DOHH2 (cell line): ENCODE results near the gene HNRNPK.

Source experiments
- H3F3A ChIP-seq: fragments of 200-600 bp; sonication (generic), shearing (Covaris generic); 2 replicates; pipeline ENCODE4 v1.6.0; 2016; ENCODE audit warnings: antibody characterized with exemption, mild to moderate bottlenecking; ENCODE audit not compliant: control insufficient read depth, insufficient read depth
- H3K27ac ChIP-seq: fragments of 200-600 bp; sonication (generic); 2 replicates; pipeline ENCODE4 v1.5.1; 2014; ENCODE audit warnings: low read depth, mild to moderate bottlenecking, low read length, moderate library complexity
- H3K27me3 ChIP-seq: fragments of 200-600 bp; sonication (generic); 2 replicates; pipeline ENCODE4 v1.6.1; 2014; ENCODE audit warnings: mild to moderate bottlenecking, low read length, mixed read lengths; ENCODE audit not compliant: control insufficient read depth
- H3K36me3 ChIP-seq: fragments of 200-600 bp; sonication (generic); 2 replicates; pipeline ENCODE4 v1.6.1; 2014; ENCODE audit warnings: mild to moderate bottlenecking, low read length, moderate library complexity, mixed read lengths; ENCODE audit not compliant: control insufficient read depth
- H3K4me1 ChIP-seq: fragments of 200-600 bp; sonication (generic); 2 replicates; pipeline ENCODE4 v1.6.1; 2014; ENCODE audit warnings: mild to moderate bottlenecking, low read length, mixed read lengths; ENCODE audit not compliant: control insufficient read depth
- H3K4me2 ChIP-seq: fragments of 200-600 bp; sonication (generic); 2 replicates; pipeline ENCODE4 v1.6.0; 2014; ENCODE audit warnings: mild to moderate bottlenecking, low read length, moderate library complexity
- H3K4me3 ChIP-seq: fragments of 200-600 bp; sonication (generic); 2 replicates; pipeline ENCODE4 v1.5.1; 2014; ENCODE audit warnings: mild to moderate bottlenecking, low read length, mixed read lengths
- H3K79me2 ChIP-seq: fragments of 200-600 bp; sonication (generic); 2 replicates; pipeline ENCODE4 v1.6.1; 2014; ENCODE audit warnings: mild to moderate bottlenecking, low read length, mixed read lengths; ENCODE audit not compliant: control insufficient read depth
- H3K9me2 ChIP-seq: fragments of 200-600 bp; sonication (generic); replicated peaks from 2 replicates; pipeline ENCODE4 v1.6.1; 2014; ENCODE audit warnings: mild to moderate bottlenecking, low read length, mixed read lengths; ENCODE audit not compliant: control insufficient read depth
- H3K9me3 ChIP-seq: fragments of 200-600 bp; sonication (generic); 2 replicates; pipeline ENCODE4 v1.6.1; 2014; ENCODE audit warnings: antibody characterized with exemption, low read length, mixed read lengths; ENCODE audit not compliant: control insufficient read depth, insufficient read depth
- H4K20me1 ChIP-seq: fragments of 200-600 bp; sonication (generic); 2 replicates; pipeline ENCODE4 v1.6.0; 2014; ENCODE audit warnings: low read depth, mild to moderate bottlenecking, antibody characterized with exemption, low read length, moderate library complexity; ENCODE audit not compliant: control insufficient read depth, insufficient read depth
- CTCF ChIP-seq: fragments of 200-600 bp; sonication (generic); IDR thresholded peaks from one replicate; pipeline ENCODE4 v1.5.1; 2014; ENCODE audit warnings: antibody characterized with exemption, mild to moderate bottlenecking, low read depth, low read length; ENCODE audit not compliant: poor library complexity, severe bottlenecking
- EZH2phosphoT487 ChIP-seq: fragments of 200-600 bp; sonication (generic); IDR thresholded peaks from 2 replicates; pipeline ENCODE4 v1.6.1; 2017; ENCODE audit warnings: borderline replicate concordance, mild to moderate bottlenecking, antibody characterized with exemption, low read length, moderate library complexity, mixed read lengths

The HNRNPK gene

GRCh38 chr9:83988411-83988810 lies 8.4 kb upstream of the HNRNPK start:
- H3K4me1 ChIP-seq: peaks cover 49% of the 10 kb centered on the region
- H3K27me3 ChIP-seq: no peaks in the 10 kb centered on the region
- no peaks in the 10 kb centered on the region for H3K9me2 ChIP-seq
- H3K79me2 ChIP-seq: peaks cover 97% of the 10 kb centered on the region
- H3K9me3 ChIP-seq: no peaks in the 10 kb centered on the region
- no peak overlapping the region for H3K4me2 ChIP-seq
- H4K20me1 ChIP-seq: peaks cover 26% of the 10 kb centered on the region
- H3K36me3 ChIP-seq: peaks cover 61% of the 10 kb centered on the region
- H3K27ac ChIP-seq: no peak overlapping the region
- no peak overlapping the region for H3K4me3 ChIP-seq
- peaks cover 13% of the 10 kb centered on the region; the same call in 1 of the 2 replicates for H3F3A ChIP-seq
- no peak for TF ChIP-seq CTCF
- no peak for TF ChIP-seq EZH2phosphoT487

DNA sequence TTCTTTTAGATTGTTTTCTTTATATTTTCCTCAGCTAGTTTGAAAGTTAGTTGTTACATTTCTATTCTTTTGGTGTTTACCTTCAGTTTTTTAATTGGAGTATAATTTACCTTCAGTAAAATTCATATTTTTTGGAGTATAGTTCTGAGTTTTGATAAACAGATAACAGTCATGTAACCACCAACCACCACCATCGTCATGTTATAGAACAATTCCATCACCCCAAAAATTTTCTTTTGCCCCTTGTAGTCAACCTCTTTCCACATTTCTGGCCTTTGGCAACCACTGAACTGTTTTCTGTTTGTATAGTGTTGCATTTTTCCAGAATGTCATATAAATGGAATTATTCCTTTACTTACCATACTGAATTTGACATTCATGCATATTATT lies 7.4 kb upstream of the HNRNPK start:
- Histone ChIP-seq H3K27me3 (no peaks in the 10 kb centered on the region), H3K4me3 (no peak overlapping the region), H3K4me2 (no peak overlapping the region), H3F3A (peaks cover 13% of the 10 kb centered on the region; the same call in 1 of the 2 replicates), H3K9me3 (no peaks in the 10 kb centered on the region), H3K27ac (no peak overlapping the region), H3K9me2 (no peaks in the 10 kb centered on the region), H3K36me3 (peaks cover 64% of the 10 kb centered on the region), H4K20me1 (peaks cover 23% of the 10 kb centered on the region), H3K79me2 (peaks cover 97% of the 10 kb centered on the region), H3K4me1 (peaks cover 59% of the 10 kb centered on the region)
- TF ChIP-seq EZH2phosphoT487 (no peak), CTCF (no peak)

GRCh38 chr9:83986765-83987401 lies 6.9 kb upstream of the HNRNPK start:
- Histone ChIP-seq H3K9me3 (no peaks in the 10 kb centered on the region), H3F3A (peaks cover 13% of the 10 kb centered on the region; the same call in 1 of the 2 replicates), H3K36me3 (peaks cover 64% of the 10 kb centered on the region), H4K20me1 (peaks cover 23% of the 10 kb centered on the region), H3K4me2 (peak overlapping the region; percentile 67), H3K27ac (peak overlapping the region; percentile 69), H3K4me1 (peaks cover 64% of the 10 kb centered on the region), H3K27me3 (no peaks in the 10 kb centered on the region), H3K4me3 (peak overlapping the region; percentile 56), H3K9me2 (no peaks in the 10 kb centered on the region), H3K79me2 (peaks cover 97% of the 10 kb centered on the region)
- no peak for TF ChIP-seq EZH2phosphoT487
- no peak for TF ChIP-seq CTCF
